SK-N-SH treated with all-trans-retinoic acid at 6 μM for 48 hours (cell line): ENCODE measurements around the gene RAB39A.
"Not testable (repeated sequence)": the region's sequence is repeated elsewhere in the genome, so short reads cannot be mapped to it uniquely, and the experiment has no call there.

Experiments
- ATAC-seq: fragments of 200-7000 bp; cut with Tn5 transposase; 3 replicates; pipeline ENCODE4 v1.9.1; 2020; ENCODE audit warnings: mild to moderate bottlenecking, moderate library complexity
- ARNTL ChIP-seq: fragments of 450-650 bp; formaldehyde crosslinking; IDR thresholded peaks from 2 replicates; pipeline ENCODE4 v1.5.0; 2020; ENCODE audit warnings: low read depth, mild to moderate bottlenecking, moderate library complexity, borderline replicate concordance
- BACH2 ChIP-seq: fragments of 250-450 bp; sonication (Bioruptor Pico); IDR thresholded peaks from 2 replicates; pipeline ENCODE4 v1.9.0; 2021; ENCODE audit warnings: mild to moderate bottlenecking, borderline replicate concordance
- CSDC2 ChIP-seq: fragments of 250-450 bp; sonication (Bioruptor Pico); IDR thresholded peaks from 2 replicates; pipeline ENCODE4 v1.5.0; 2020; ENCODE audit warnings: mild to moderate bottlenecking, moderate library complexity
- CSRNP3 ChIP-seq: fragments of 250-450 bp; sonication (Bioruptor Pico); IDR thresholded peaks from 2 replicates; pipeline ENCODE4 v1.5.1; 2021; ENCODE audit warnings: mild to moderate bottlenecking, moderate library complexity
- ESRRG ChIP-seq: fragments of 250-450 bp; sonication (Bioruptor Pico); IDR thresholded peaks from 2 replicates; pipeline ENCODE4 v1.6.1; 2021; ENCODE audit warnings: mild to moderate bottlenecking
- GLIS3 ChIP-seq: fragments of 250-450 bp; sonication (Bioruptor Pico); IDR thresholded peaks from 2 replicates; pipeline ENCODE4 v1.5.0; 2020; ENCODE audit warnings: mild to moderate bottlenecking, moderate library complexity
- ISL1 ChIP-seq: fragments of 250-450 bp; sonication (Bioruptor Pico); IDR thresholded peaks from 2 replicates; pipeline ENCODE4 v2.1.2; 2022; ENCODE audit warnings: mild to moderate bottlenecking, moderate library complexity
- OSR1 ChIP-seq: fragments of 250-450 bp; sonication (Bioruptor Pico); IDR thresholded peaks from 2 replicates; pipeline ENCODE4 v1.8.0; 2022; ENCODE audit warnings: moderate library complexity, mild to moderate bottlenecking, inconsistent platforms
- PPARA ChIP-seq: fragments of 250-450 bp; sonication (Bioruptor Pico); IDR thresholded peaks from 2 replicates; pipeline ENCODE4 v1.5.0; 2020; ENCODE audit warnings: mild to moderate bottlenecking, borderline replicate concordance
- RARB ChIP-seq: fragments of 250-450 bp; sonication (Bioruptor Pico); IDR thresholded peaks from 2 replicates; pipeline ENCODE4 v1.8.0; 2021; ENCODE audit warnings: mild to moderate bottlenecking, moderate library complexity
- SNAI2 ChIP-seq: fragments of 250-450 bp; sonication (Bioruptor Pico); IDR thresholded peaks from 2 replicates; pipeline ENCODE4 v1.5.0; 2020; ENCODE audit warnings: mild to moderate bottlenecking, moderate library complexity
- TCF4 ChIP-seq: fragments of 250-450 bp; sonication (Bioruptor Pico); IDR thresholded peaks from 2 replicates; pipeline ENCODE4 v1.8.0; 2021; ENCODE audit warnings: mild to moderate bottlenecking, moderate library complexity, borderline replicate concordance
- TOX ChIP-seq: fragments of 250-450 bp; sonication (Bioruptor Pico); IDR thresholded peaks from 2 replicates; pipeline ENCODE4 v1.8.0; 2021; ENCODE audit warnings: mild to moderate bottlenecking, moderate library complexity, borderline replicate concordance
- ZC3H10 ChIP-seq: fragments of 250-450 bp; sonication (Bioruptor Pico); IDR thresholded peaks from 2 replicates; pipeline ENCODE4 v1.5.1; 2021; ENCODE audit warnings: mild to moderate bottlenecking, moderate library complexity
- ZFP3 ChIP-seq: fragments of 250-450 bp; sonication (Bioruptor Pico); IDR thresholded peaks from 2 replicates; pipeline ENCODE4 v1.5.0; 2020; ENCODE audit warnings: mild to moderate bottlenecking, moderate library complexity
- ZFP30 ChIP-seq: fragments of 450-650 bp; formaldehyde crosslinking; IDR thresholded peaks from 2 replicates; pipeline ENCODE4 v1.5.0; 2022; ENCODE audit warnings: mild to moderate bottlenecking, moderate library complexity
- ZNF565 ChIP-seq: fragments of 450-650 bp; formaldehyde crosslinking; conservative IDR thresholded peaks from 2 replicates; pipeline ENCODE4 v1.5.0; 2020; ENCODE audit warnings: low read depth, mild to moderate bottlenecking, moderate library complexity
- ZNF70 ChIP-seq: fragments of 450-650 bp; formaldehyde crosslinking; IDR thresholded peaks from 2 replicates; pipeline ENCODE4 v1.5.0; 2020; ENCODE audit warnings: mild to moderate bottlenecking, moderate library complexity
- ZNF8 ChIP-seq: fragments of 450-650 bp; formaldehyde crosslinking; IDR thresholded peaks from 2 replicates; pipeline ENCODE4 v1.5.0; 2020; ENCODE audit warnings: mild to moderate bottlenecking, moderate library complexity
- TF ChIP-seq, protein P1 (sequence below): fragments of 250-450 bp; sonication (Bioruptor Pico); IDR thresholded peaks from 2 replicates; pipeline ENCODE4 v1.8.0; 2020; ENCODE audit warnings: mild to moderate bottlenecking, moderate library complexity, borderline replicate concordance
- TF ChIP-seq, protein P2 (sequence below): fragments of 250-450 bp; sonication (Bioruptor Pico); IDR thresholded peaks from 2 replicates; pipeline ENCODE4 v1.5.1; 2020; ENCODE audit warnings: low read depth, mild to moderate bottlenecking, moderate library complexity
- TF ChIP-seq, protein P3 (sequence below): fragments of 250-450 bp; sonication (Bioruptor Pico); IDR thresholded peaks from 2 replicates; pipeline ENCODE4 v1.5.0; 2020; ENCODE audit warnings: mild to moderate bottlenecking, moderate library complexity

RAB39A gene

GRCh38 chr11:107908211-107908610 is 20.0 kb upstream of the RAB39A start:
- TF ChIP-seq ISL1 (CRISPR knock-in tag) = no peak
- no peak for TF ChIP-seq ESRRG (CRISPR knock-in tag)
- TF ChIP-seq, protein P1, sequence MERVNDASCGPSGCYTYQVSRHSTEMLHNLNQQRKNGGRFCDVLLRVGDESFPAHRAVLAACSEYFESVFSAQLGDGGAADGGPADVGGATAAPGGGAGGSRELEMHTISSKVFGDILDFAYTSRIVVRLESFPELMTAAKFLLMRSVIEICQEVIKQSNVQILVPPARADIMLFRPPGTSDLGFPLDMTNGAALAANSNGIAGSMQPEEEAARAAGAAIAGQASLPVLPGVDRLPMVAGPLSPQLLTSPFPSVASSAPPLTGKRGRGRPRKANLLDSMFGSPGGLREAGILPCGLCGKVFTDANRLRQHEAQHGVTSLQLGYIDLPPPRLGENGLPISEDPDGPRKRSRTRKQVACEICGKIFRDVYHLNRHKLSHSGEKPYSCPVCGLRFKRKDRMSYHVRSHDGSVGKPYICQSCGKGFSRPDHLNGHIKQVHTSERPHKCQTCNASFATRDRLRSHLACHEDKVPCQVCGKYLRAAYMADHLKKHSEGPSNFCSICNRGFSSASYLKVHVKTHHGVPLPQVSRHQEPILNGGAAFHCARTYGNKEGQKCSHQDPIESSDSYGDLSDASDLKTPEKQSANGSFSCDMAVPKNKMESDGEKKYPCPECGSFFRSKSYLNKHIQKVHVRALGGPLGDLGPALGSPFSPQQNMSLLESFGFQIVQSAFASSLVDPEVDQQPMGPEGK = no peak
- TF ChIP-seq ZFP30 (CRISPR knock-in tag) = no peak
- TF ChIP-seq TCF4 = no peak
- TF ChIP-seq, protein P2, sequence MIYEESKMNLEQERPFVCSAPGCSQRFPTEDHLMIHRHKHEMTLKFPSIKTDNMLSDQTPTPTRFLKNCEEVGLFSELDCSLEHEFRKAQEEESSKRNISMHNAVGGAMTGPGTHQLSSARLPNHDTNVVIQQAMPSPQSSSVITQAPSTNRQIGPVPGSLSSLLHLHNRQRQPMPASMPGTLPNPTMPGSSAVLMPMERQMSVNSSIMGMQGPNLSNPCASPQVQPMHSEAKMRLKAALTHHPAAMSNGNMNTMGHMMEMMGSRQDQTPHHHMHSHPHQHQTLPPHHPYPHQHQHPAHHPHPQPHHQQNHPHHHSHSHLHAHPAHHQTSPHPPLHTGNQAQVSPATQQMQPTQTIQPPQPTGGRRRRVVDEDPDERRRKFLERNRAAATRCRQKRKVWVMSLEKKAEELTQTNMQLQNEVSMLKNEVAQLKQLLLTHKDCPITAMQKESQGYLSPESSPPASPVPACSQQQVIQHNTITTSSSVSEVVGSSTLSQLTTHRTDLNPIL (CRISPR knock-in tag) = no peak
- TF ChIP-seq ZC3H10 (CRISPR knock-in tag) = no peak
- TF ChIP-seq CSRNP3 = no peak
- TF ChIP-seq OSR1 (CRISPR knock-in tag) = no peak
- no peak for TF ChIP-seq ZNF70 (CRISPR knock-in tag)
- TF ChIP-seq, protein P3, sequence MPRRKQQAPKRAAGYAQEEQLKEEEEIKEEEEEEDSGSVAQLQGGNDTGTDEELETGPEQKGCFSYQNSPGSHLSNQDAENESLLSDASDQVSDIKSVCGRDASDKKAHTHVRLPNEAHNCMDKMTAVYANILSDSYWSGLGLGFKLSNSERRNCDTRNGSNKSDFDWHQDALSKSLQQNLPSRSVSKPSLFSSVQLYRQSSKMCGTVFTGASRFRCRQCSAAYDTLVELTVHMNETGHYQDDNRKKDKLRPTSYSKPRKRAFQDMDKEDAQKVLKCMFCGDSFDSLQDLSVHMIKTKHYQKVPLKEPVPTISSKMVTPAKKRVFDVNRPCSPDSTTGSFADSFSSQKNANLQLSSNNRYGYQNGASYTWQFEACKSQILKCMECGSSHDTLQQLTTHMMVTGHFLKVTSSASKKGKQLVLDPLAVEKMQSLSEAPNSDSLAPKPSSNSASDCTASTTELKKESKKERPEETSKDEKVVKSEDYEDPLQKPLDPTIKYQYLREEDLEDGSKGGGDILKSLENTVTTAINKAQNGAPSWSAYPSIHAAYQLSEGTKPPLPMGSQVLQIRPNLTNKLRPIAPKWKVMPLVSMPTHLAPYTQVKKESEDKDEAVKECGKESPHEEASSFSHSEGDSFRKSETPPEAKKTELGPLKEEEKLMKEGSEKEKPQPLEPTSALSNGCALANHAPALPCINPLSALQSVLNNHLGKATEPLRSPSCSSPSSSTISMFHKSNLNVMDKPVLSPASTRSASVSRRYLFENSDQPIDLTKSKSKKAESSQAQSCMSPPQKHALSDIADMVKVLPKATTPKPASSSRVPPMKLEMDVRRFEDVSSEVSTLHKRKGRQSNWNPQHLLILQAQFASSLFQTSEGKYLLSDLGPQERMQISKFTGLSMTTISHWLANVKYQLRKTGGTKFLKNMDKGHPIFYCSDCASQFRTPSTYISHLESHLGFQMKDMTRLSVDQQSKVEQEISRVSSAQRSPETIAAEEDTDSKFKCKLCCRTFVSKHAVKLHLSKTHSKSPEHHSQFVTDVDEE (CRISPR knock-in tag) = no peak
- no peak for TF ChIP-seq SNAI2 (CRISPR knock-in tag)
- no peak for TF ChIP-seq ZNF565 (CRISPR knock-in tag)
- TF ChIP-seq BACH2 (CRISPR knock-in tag) = no peak
- TF ChIP-seq ARNTL = no peak
- TF ChIP-seq GLIS3 (CRISPR knock-in tag) = no peak
- TF ChIP-seq TOX = no peak
- no peak for TF ChIP-seq RARB
- TF ChIP-seq ZFP3 (CRISPR knock-in tag) = no peak
- ATAC-seq = no peak

GRCh38 chr11:107912415-107912814 is 15.8 kb upstream of the RAB39A start:
- not testable (repeated sequence) for ATAC-seq

DNA sequence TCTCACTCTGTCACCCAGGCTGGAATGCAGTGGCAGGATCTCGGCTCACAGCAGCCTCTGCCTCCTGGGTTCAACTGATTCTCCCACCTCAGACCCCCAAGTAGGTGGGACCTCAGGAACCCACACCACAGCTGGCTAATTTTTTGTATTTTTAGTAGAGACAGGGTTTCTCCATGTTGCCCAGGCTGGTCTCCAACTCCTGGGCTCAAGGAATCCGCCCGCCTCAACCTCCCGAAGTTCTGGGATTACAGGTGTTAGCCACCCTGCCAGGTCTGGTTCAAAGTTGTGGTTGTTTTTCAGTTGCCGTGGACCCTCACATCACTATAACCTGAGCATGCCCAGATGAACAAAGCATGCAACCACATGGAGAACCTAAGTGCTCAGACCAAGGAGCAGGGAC is 13.0 kb upstream of the RAB39A start:
- ATAC-seq = no peak
- no peak for TF ChIP-seq TCF4
- no peak for TF ChIP-seq TOX
- TF ChIP-seq ARNTL = no peak
- TF ChIP-seq ZNF70 (CRISPR knock-in tag) = no peak
- TF ChIP-seq ESRRG (CRISPR knock-in tag) = no peak
- TF ChIP-seq CSDC2 (CRISPR knock-in tag) = no peak
- no peak for TF ChIP-seq ZFP30 (CRISPR knock-in tag)
- no peak for TF ChIP-seq GLIS3 (CRISPR knock-in tag)
- no peak for TF ChIP-seq RARB
- TF ChIP-seq SNAI2 (CRISPR knock-in tag) = no peak
- no peak for TF ChIP-seq PPARA (CRISPR knock-in tag)
- TF ChIP-seq ZNF565 (CRISPR knock-in tag) = no peak
- TF ChIP-seq, protein P1 = no peak
- TF ChIP-seq CSRNP3 = no peak
- TF ChIP-seq ISL1 (CRISPR knock-in tag) = no peak
- no peak for TF ChIP-seq ZC3H10 (CRISPR knock-in tag)
- no peak for TF ChIP-seq ZNF8 (CRISPR knock-in tag)
- TF ChIP-seq, all 23 proteins: peak for 0
